ENCODE results near the gene TALDO1. TPM values are rescaled to one million over a fixed set of nuclear protein-coding genes. Genes with fewer than 3 reads are reported as not detected.

TALDO1 gene
- total and polyA plus RNA-seq, 10 of the 15 experiments (the other 5 are each of a cell fraction or from before 2014, with no cell fraction given) = 121 to 302 (median 182) TPM

GRCh38 chr11:802018-802617 lies 54.9 kb downstream of the TALDO1 start:
- ChIA-PET POLR2A (interaction anchor here (2.7 kb wide), 1 partner anchor 17 kb away, joined by 9 read pairs; the partner anchor contains the start of gene PNPLA2), SMC1A (ENCODE audit: uncharacterized antibody, unreplicated experiment) (no interaction called here), RAD21 (ENCODE audit: unreplicated experiment) (no interaction called here), CTCF (no interaction called here)
- in situ Hi-C loops (cut with MboI) (loop anchor here (25.0 kb wide), 1 partner anchor 1585 kb away; the partner anchor contains the start of gene CD81), intact Hi-C loops (cut with micrococcal nuclease; ENCODE audit: unreplicated experiment) (no loop called here)
- no TSS peak for BruUV-seq (replicated peaks)
- H3K36me3 ChIP-seq (ENCODE audit: control insufficient read depth in 2 of 2, insufficient read depth in 2 of 2, low read length in 1 of 2) = peaks cover 0 to 10% of the 10 kb centered on the region in 2 experiments; a peak in 2 of 4 replicates
- no peaks in the 10 kb centered on the region for H4K20me1 ChIP-seq (ENCODE audit: control insufficient read depth, insufficient read depth)
- H3K9me3 ChIP-seq (replicated peaks; ENCODE audit: control insufficient read depth, insufficient read depth, low read length) = no peaks in the 10 kb centered on the region
- WGBS (ENCODE audit: insufficient coverage, insufficient replicate concordance, low lambda C conversion rate, missing lambda C conversion rate) = 96% methylated on average over 15 of the region's 21 CpGs
- FAIRE-seq = no peak
- H3K4me3 ChIP-seq = no peak overlapping the region
- DNase-seq (ENCODE audit: low read depth, low spot score) = no peak
- no peak for ATAC-seq
- no peak overlapping the region for H3K9ac ChIP-seq (ENCODE audit: control insufficient read depth, insufficient read depth, low read length)
- no peak overlapping the region for H2AFZ ChIP-seq (ENCODE audit: control insufficient read depth, low read depth, low read length)
- H3K4me2 ChIP-seq (ENCODE audit: control insufficient read depth, insufficient read depth) = no peak overlapping the region
- peaks cover 12% of the 10 kb centered on the region for H3K4me1 ChIP-seq (ENCODE audit: control insufficient read depth, insufficient read depth, low read length)
- H3K27me3 ChIP-seq (replicated peaks in 1 of 2; ENCODE audit: control insufficient read depth in 2 of 2, insufficient read depth in 2 of 2, low read length in 1 of 2) = no peaks in the 10 kb centered on the region
- peaks cover 18% of the 10 kb centered on the region for H3K79me2 ChIP-seq (ENCODE audit: control insufficient read depth, insufficient read depth, low read length)
- H3K27ac ChIP-seq (ENCODE audit: control insufficient read depth, insufficient read depth) = no peak overlapping the region
- TF ChIP-seq ZZZ3 (IDR thresholded peaks at IDR 0.05; ENCODE audit: control insufficient read depth, insufficient read length, low read depth) = no peak
- TF ChIP-seq ZNF274 (IDR thresholded peaks at IDR 0.05; ENCODE audit: insufficient read depth, insufficient read length) = no peak
- TF ChIP-seq STAT3 (IDR thresholded peaks at IDR 0.05; ENCODE audit: low read depth, low read length) = no peak
- TF ChIP-seq POU2F2 (IDR thresholded peaks at IDR 0.05; ENCODE audit: borderline replicate concordance, low read depth, low read length) = no peak
- no peak for TF ChIP-seq ZBTB33 (IDR thresholded peaks at IDR 0.05)
- TF ChIP-seq ZNF687 (IDR thresholded peaks at IDR 0.05) = no peak
- TF ChIP-seq NFXL1 (IDR thresholded peaks at IDR 0.05; ENCODE audit: borderline replicate concordance) = no peak
- TF ChIP-seq BCLAF1 (IDR thresholded peaks at IDR 0.05) = no peak
- no peak for TF ChIP-seq IRF5 (IDR thresholded peaks at IDR 0.05; ENCODE audit: borderline replicate concordance)
- no peak for TF ChIP-seq HSF1 (IDR thresholded peaks at IDR 0.05; ENCODE audit: low read depth, low read length)
- TF ChIP-seq SIX5 (IDR thresholded peaks at IDR 0.05; ENCODE audit: low read depth, low read length, severe bottlenecking) = no peak

Data from GM12878 (cell line).